NT2/D1 (cell line): ENCODE data around the gene TMCO4.

Experiments
- YY1 ChIP-seq: IDR thresholded peaks from 2 replicates; pipeline ENCODE4 v1.6.1; 2011; ENCODE audit not compliant: insufficient read length, insufficient read depth
- ZNF274 ChIP-seq: IDR thresholded peaks from 2 replicates; pipeline ENCODE4 v1.6.1; 2011; ENCODE audit warnings: mild to moderate bottlenecking, low read depth, low read length

- TF ChIP-seq ZNF274, result no peak
- no peak for TF ChIP-seq YY1
Measured at GRCh38 chr1:19709260-19709793, 90.4 kb downstream of the TMCO4 start.
